Smooth muscle cell (in vitro differentiated cells): Measurements from ENCODE around the gene PDGFC. TPM values are rescaled to one million over a fixed set of nuclear protein-coding genes. Genes with fewer than 3 reads are reported as not detected.

Source experiments
- DNase-seq: peaks from one replicate; lab custom pipeline; 2025; ENCODE audit not compliant: unreplicated experiment; lab: John Stamatoyannopoulos, UW
- H2AFZ ChIP-seq: fragments of 200-600 bp; sonication (generic); 2 replicates; pipeline ENCODE4 v1.6.0; 2016; ENCODE audit warnings: antibody characterized with exemption, low read depth, mild to moderate bottlenecking
- H3F3A ChIP-seq: fragments of 200-600 bp; sonication (generic); 2 replicates; pipeline ENCODE4 v1.6.0; 2017; ENCODE audit warnings: antibody characterized with exemption, low read depth
- H3K27ac ChIP-seq: fragments of 200-600 bp; sonication (generic); 2 replicates; pipeline ENCODE4 v1.5.1; 2016; ENCODE audit warnings: low read depth, mild to moderate bottlenecking
- H3K27me3 ChIP-seq: fragments of 200-600 bp; sonication (generic); 2 replicates; pipeline ENCODE4 v1.6.1; 2016; ENCODE audit warnings: low read depth, mild to moderate bottlenecking
- H3K36me3 ChIP-seq: fragments of 200-600 bp; sonication (generic); 2 replicates; pipeline ENCODE4 v1.5.1; 2016; ENCODE audit warnings: low read depth
- H3K4me1 ChIP-seq: fragments of 200-600 bp; sonication (generic); 2 replicates; pipeline ENCODE4 v1.5.1; 2016; ENCODE audit warnings: low read depth
- H3K4me2 ChIP-seq: fragments of 200-600 bp; sonication (generic); 2 replicates; pipeline ENCODE4 v1.6.0; 2016; ENCODE audit warnings: mild to moderate bottlenecking
- H3K4me3 ChIP-seq: fragments of 200-600 bp; sonication (generic); 2 replicates; pipeline ENCODE4 v1.5.1; 2016; ENCODE audit warnings: mild to moderate bottlenecking
- H3K79me2 ChIP-seq: fragments of 200-600 bp; sonication (generic); 2 replicates; pipeline ENCODE4 v1.6.0; 2016; ENCODE audit warnings: low read depth, mild to moderate bottlenecking
- H3K9ac ChIP-seq: fragments of 200-600 bp; sonication (generic); 2 replicates; pipeline ENCODE4 v1.6.0; 2016; ENCODE audit warnings: low read depth
- H3K9me3 ChIP-seq: fragments of 200-600 bp; sonication (generic); replicated peaks from 2 replicates; pipeline ENCODE4 v1.5.1; 2016; ENCODE audit warnings: low read depth
- H4K20me1 ChIP-seq: fragments of 200-600 bp; sonication (generic); 2 replicates; pipeline ENCODE4 v1.6.0; 2016; ENCODE audit warnings: low read depth
- WGBS: methylation state at CpG from one replicate; pipeline ENCODE4 v1.1.7; 2016; ENCODE audit warnings: low lambda C conversion rate; 5-methylcytosine and 5-hydroxymethylcytosine counted together
- polyA plus RNA-seq: library from polyadenylated mRNA; unstranded; fragments of >200 nt; fragmentation: Nextera tagmentation; extraction: Ambion mirVana; gene quantifications from 2 replicates; pipeline ENCODE4 v1.2.1, GENCODE V29; 2016
- total RNA-seq: library from RNA; depleted of rRNA; stranded (reverse); fragments of >200 nt; gene quantifications from 2 replicates; pipeline ENCODE4 v1.2.3, GENCODE V29; 2014
- TF ChIP-seq, protein P1 (sequence below): fragments of 200-600 bp; sonication (generic); IDR thresholded peaks from 2 replicates; pipeline ENCODE4 v1.5.1; 2017; ENCODE audit warnings: borderline replicate concordance, mild to moderate bottlenecking, antibody characterized with exemption; ENCODE audit not compliant: insufficient read depth, poor library complexity, severe bottlenecking

PDGFC gene
- total and polyA plus RNA-seq, 2 experiments from 2014 or later, result 56.5 to 135 TPM

DNA sequence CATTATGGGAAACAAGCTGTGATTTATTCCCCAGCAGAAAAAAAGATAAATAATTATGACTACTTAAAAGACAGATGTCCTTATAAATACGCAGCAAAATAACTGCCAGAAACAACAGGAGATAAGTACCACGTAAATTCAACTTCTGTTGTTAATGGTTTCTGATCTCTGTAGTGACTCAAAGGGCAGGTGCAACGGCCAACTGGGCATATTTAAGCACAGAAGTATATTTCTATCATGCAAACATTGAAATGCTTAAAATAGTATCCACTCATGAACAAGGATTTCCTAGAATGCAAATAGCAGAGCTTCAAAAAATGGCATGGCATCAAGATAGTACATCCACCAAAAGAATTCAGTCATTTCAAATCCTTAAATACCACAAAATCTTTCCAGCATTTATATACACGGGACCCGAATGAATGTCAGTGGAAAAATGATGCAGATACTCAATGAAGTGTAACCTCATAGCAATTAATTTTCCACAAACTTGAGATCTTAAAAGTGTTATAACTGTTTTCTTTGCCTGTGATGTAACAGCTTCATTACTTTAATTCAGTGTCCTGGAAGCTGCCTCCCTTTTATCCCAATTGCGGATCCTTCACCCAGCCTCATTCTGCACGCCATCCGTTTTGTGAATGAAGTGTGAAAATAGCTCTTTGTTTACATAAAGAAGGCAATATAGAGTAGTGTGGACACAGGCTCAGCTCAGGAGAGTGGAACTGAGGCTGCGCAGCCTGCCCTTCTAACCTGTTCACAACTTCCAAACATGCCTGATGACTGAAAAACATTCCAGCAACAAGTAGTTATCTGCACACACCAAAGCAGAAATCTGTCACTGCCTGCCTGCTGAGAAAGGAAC, 10.2 kb downstream of the PDGFC start:
- H3F3A ChIP-seq, result no peaks in the 10 kb centered on the region
- H3K9ac ChIP-seq, result no peak overlapping the region
- H3K4me2 ChIP-seq, result peak overlapping the region; percentile 49
- H3K9me3 ChIP-seq, result no peaks in the 10 kb centered on the region
- no peak for DNase-seq
- H3K79me2 ChIP-seq, result peaks cover 93% of the 10 kb centered on the region
- TF ChIP-seq, protein P1, sequence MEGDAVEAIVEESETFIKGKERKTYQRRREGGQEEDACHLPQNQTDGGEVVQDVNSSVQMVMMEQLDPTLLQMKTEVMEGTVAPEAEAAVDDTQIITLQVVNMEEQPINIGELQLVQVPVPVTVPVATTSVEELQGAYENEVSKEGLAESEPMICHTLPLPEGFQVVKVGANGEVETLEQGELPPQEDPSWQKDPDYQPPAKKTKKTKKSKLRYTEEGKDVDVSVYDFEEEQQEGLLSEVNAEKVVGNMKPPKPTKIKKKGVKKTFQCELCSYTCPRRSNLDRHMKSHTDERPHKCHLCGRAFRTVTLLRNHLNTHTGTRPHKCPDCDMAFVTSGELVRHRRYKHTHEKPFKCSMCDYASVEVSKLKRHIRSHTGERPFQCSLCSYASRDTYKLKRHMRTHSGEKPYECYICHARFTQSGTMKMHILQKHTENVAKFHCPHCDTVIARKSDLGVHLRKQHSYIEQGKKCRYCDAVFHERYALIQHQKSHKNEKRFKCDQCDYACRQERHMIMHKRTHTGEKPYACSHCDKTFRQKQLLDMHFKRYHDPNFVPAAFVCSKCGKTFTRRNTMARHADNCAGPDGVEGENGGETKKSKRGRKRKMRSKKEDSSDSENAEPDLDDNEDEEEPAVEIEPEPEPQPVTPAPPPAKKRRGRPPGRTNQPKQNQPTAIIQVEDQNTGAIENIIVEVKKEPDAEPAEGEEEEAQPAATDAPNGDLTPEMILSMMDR, result no peak
- peak overlapping the region; percentile 57 for H3K27ac ChIP-seq
- 68% methylated on average over 9 of the region's 9 CpGs for WGBS
- peaks cover 22% of the 10 kb centered on the region for H4K20me1 ChIP-seq
- H3K4me3 ChIP-seq, result no peak overlapping the region
- no peak overlapping the region for H2AFZ ChIP-seq
- H3K4me1 ChIP-seq, result peaks cover 11% of the 10 kb centered on the region
- no peaks in the 10 kb centered on the region for H3K36me3 ChIP-seq
- no peaks in the 10 kb centered on the region for H3K27me3 ChIP-seq

DNA sequence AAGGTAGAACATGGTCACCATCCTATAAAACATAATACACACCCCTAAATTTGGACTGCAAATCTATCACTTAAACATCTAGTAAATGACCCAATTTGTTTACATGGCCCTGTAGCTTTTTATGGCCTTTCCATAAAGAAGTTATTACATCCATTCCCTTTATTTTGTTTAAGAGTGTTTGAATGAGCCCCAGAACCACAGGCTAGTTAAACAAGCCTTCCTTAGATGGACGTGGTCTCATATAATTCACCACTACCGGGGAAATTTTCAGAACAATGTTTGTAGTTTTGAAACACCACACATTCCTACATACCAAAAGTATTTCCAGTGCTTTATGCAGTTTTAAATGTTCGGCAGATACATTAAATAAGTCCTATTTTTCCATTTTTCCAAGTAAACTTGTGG, 12.3 kb downstream of the PDGFC start:
- Histone ChIP-seq H3K27me3 (no peaks in the 10 kb centered on the region), H3K4me2 (peak overlapping the region; percentile 85), H2AFZ (peak overlapping the region; percentile 38), H3F3A (no peaks in the 10 kb centered on the region), H3K27ac (peak overlapping the region; percentile 73), H4K20me1 (peaks cover 22% of the 10 kb centered on the region), H3K9ac (peak overlapping the region; percentile 38), H3K79me2 (peaks cover 93% of the 10 kb centered on the region), H3K4me3 (peak overlapping the region; percentile 35), H3K4me1 (peaks cover 11% of the 10 kb centered on the region), H3K36me3 (no peaks in the 10 kb centered on the region), H3K9me3 (no peaks in the 10 kb centered on the region)
- DNase-seq, result no peak
- TF ChIP-seq, protein P1, result no peak
- WGBS, result 5% methylated on average over 3 of the region's 3 CpGs

DNA sequence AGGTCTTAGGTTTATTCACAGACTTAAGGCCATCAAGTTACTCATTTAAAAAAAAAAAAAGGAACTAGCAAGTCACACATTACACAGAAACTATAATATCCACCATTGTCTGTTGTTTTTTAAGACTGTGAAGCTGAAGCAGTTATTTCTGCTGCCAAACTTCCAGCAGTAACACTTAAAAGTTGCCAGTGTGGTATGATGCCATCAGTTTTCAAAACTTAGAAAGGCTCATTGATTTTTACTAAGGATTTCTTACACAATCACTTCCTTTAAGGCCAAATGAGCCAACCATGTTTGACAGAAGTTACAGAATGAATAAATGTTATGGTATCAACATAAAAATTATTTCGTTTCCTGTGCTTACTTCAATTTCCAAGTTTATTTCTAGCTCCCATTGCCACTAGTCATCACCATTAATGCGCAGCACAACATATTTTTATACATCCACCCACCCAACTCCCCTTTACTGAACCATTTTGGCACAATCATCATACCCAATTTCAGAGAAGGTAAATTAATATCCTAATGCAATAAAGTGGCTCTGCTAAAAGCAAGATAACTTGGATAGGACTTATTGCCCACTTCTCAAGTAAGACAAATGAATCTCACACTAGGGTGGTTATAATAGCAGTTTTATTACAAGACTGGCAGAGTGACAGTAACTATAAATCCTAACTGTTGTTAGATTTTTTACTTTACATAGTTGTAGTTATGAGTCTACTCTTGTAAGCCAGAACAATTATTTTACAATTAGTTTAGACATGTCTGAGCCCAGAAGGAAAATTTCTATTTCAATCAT, 13.1 kb downstream of the PDGFC start:
- peaks cover 11% of the 10 kb centered on the region for H3K4me1 ChIP-seq

More for the DNA sequence above, 13.1 kb downstream of the PDGFC start:
- H3K79me2 ChIP-seq, result peaks cover 93% of the 10 kb centered on the region
- H2AFZ ChIP-seq, result no peak overlapping the region
- H3K4me2 ChIP-seq, result peak overlapping the region; percentile 85
- no peak overlapping the region for H3K4me3 ChIP-seq
- 98% methylated on average over 2 of the region's 2 CpGs for WGBS
- no peak overlapping the region for H3K9ac ChIP-seq
- no peaks in the 10 kb centered on the region for H3K36me3 ChIP-seq
- H4K20me1 ChIP-seq, result peaks cover 22% of the 10 kb centered on the region
- H3F3A ChIP-seq, result no peaks in the 10 kb centered on the region
- H3K27me3 ChIP-seq, result no peaks in the 10 kb centered on the region
- TF ChIP-seq, protein P1, result no peak
- H3K27ac ChIP-seq, result peak overlapping the region; percentile 73
- DNase-seq, result no peak
- H3K9me3 ChIP-seq, result no peaks in the 10 kb centered on the region
